RKO (cell line): ENCODE results near the gene JAK3.
A peak's percentile ranks its signal among the peaks of the same experiment; 100 is the strongest.

Source experiments
- DNase-seq: peaks from one replicate; pipeline ENCODE4 v3.0.0-alpha.2; 2016; ENCODE audit warnings: low spot score

The JAK3 gene

GRCh38 chr19:17865364-17866311 lies 17.9 kb upstream of the JAK3 start:
- peak; percentile 44 for DNase-seq

- no peak for DNase-seq
Observed at GRCh38 chr19:17863520-17864182, 15.9 kb upstream of the JAK3 start.

GRCh38 chr19:17862711-17863519 lies 15.1 kb upstream of the JAK3 start:
- DNase-seq, result no peak

GRCh38 chr19:17861542-17862402 lies 14.0 kb upstream of the JAK3 start:
- DNase-seq, result no peak

- DNase-seq, result no peak
Observed at GRCh38 chr19:17860993-17861360, 13.2 kb upstream of the JAK3 start.

GRCh38 chr19:17860331-17860992 lies 12.7 kb upstream of the JAK3 start:
- no peak for DNase-seq

- peak; percentile 100 for DNase-seq
Observed at GRCh38 chr19:17859533-17860330, 11.9 kb upstream of the JAK3 start, which contains the start of gene RPL18A. Gene RPL18A (plus strand): TSS chr19:17859910. CDS start chr19:17859957, 47 bp downstream.

- DNase-seq, result peak; percentile 73
Observed at GRCh38 chr19:17855280-17856152, 7.7 kb upstream of the JAK3 start.

GRCh38 chr19:17854061-17854460 lies 6.3 kb upstream of the JAK3 start:
- DNase-seq, result no peak

- DNase-seq, result no peak
Observed at GRCh38 chr19:17848595-17849292, 962 bp upstream of the JAK3 start.

GRCh38 chr19:17846146-17846545 lies 1.6 kb downstream of the JAK3 start:
- no peak for DNase-seq

GRCh38 chr19:17843908-17844490 lies 3.8 kb downstream of the JAK3 start:
- DNase-seq, result no peak

- no peak for DNase-seq
Observed at GRCh38 chr19:17843292-17843827, 4.4 kb downstream of the JAK3 start.

- peak; percentile 49 for DNase-seq
Observed at GRCh38 chr19:17842663-17843291, 5.0 kb downstream of the JAK3 start.

GRCh38 chr19:17841810-17842662 lies 5.7 kb downstream of the JAK3 start:
- peak; percentile 88 for DNase-seq

GRCh38 chr19:17841371-17841809 lies 6.4 kb downstream of the JAK3 start:
- no peak for DNase-seq
